HG02884 (cell line): ENCODE results near the gene FMN1.

Source experiments
- ATAC-seq: cut with Tn5 transposase; IDR thresholded peaks from one replicate; pipeline ENCODE4 v1.9.1; 2021; ENCODE audit warnings: mild to moderate bottlenecking, moderate library complexity; ENCODE audit not compliant: unreplicated experiment

The FMN1 gene

GRCh38 chr15:33027306-33028035 lies 167.0 kb downstream of the FMN1 start:
- no peak for ATAC-seq

GRCh38 chr15:33026614-33027013 lies 167.9 kb downstream of the FMN1 start:
- no peak for ATAC-seq

GRCh38 chr15:33022629-33023028 lies 171.9 kb downstream of the FMN1 start:
- no peak for ATAC-seq

DNA sequence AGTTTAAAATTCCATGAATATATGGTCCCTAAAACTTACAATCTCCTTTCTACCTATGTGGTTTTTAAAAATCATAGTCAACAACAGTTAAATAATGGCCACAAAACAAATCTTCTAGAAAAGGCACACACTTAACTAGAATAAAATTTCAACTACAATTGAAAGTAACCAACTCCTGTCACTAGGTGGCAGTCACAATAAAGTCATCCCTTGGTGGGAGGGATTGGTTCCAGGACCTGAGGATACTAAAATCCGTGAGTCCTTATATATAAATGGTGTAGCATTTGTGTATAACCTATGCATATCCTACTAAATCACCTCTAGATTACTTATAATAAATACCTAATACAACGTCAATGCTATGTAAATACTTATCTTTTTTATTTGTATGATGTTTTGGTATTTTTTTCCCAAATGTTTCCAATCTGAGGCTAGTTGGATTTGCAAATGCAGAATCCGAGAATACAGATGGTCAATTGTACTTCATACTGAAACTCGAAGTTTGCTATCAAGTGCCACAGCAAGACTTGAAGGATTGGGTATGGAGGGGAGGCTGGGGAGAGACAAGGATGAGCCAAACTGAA lies 172.6 kb downstream of the FMN1 start:
- no peak for ATAC-seq

- ATAC-seq: no peak
Observed at GRCh38 chr15:33019354-33019981, 175.0 kb downstream of the FMN1 start.

- ATAC-seq: no peak
Observed at GRCh38 chr15:33016405-33017024, 178.0 kb downstream of the FMN1 start.

- no peak for ATAC-seq
Observed at GRCh38 chr15:33014586-33014985, 179.9 kb downstream of the FMN1 start.

- no peak for ATAC-seq
Observed at GRCh38 chr15:33013827-33014445, 180.6 kb downstream of the FMN1 start.

- no peak for ATAC-seq
Observed at GRCh38 chr15:33011976-33012375, 182.5 kb downstream of the FMN1 start.

DNA sequence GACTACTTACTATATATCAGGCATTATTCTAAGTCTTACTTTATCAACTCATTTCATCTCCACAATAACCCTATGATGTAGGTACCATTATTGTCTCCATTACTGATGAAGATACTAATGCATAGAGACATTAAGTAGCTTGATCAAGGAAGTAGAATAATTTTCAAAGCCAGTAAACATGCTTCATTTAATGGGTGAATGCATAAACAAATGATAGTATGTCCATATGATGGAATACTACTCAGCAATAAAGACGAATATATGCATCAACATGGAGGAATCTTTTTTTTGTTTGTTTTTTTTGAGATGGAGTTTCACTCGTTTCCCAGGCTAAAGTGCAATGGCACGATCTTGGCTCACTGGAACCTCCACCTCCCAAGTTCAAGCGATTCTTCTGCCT lies 184.9 kb downstream of the FMN1 start:
- ATAC-seq: no peak

GRCh38 chr15:33009026-33009425 lies 185.5 kb downstream of the FMN1 start:
- no peak for ATAC-seq

- ATAC-seq: no peak
Observed at GRCh38 chr15:33008284-33008995, 186.1 kb downstream of the FMN1 start.

- ATAC-seq: no peak
Observed at GRCh38 chr15:33007303-33007855, 187.1 kb downstream of the FMN1 start.

DNA sequence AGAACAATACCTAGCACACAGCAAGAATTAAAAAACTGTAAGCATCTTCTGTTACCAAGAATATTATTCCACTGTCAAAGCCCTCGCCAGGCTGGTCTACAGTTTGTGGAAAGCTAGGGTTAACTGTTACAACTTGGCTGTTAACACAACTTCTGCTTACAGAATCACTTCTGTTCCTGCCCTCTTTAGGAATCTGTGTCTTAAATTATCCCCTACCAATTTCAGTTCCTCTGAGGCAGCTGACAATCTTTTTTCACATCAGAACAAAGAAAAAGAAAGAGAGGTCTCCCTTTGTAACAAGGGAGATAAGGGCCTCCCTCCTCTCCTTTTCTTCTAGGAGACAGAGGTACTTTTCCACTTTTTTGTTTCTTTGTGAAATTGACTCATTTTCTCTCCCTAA lies 188.9 kb downstream of the FMN1 start:
- no peak for ATAC-seq

- ATAC-seq: no peak
Observed at GRCh38 chr15:33001926-33002325, 192.6 kb downstream of the FMN1 start.

- ATAC-seq: no peak
Observed at GRCh38 chr15:32998979-32999672, 195.4 kb downstream of the FMN1 start.

DNA sequence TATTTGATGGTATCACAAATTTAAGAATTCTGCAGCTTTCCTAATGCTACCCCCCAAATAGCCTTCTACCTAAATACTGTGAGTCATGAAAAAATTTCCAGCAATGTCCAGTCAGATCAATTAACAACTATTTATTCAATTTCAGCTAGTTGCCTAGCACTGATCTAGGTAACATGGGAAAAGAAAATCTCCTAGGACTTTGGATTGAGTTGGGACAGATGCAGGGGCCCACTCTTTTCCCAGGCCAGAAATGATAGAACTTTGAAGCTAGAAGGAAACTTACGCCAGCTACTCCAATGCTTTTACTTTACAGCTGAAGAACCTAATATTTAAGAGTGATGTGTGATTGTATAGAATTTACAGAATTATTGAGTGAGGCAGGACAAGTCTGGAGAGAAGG lies 196.3 kb downstream of the FMN1 start:
- ATAC-seq: no peak

DNA sequence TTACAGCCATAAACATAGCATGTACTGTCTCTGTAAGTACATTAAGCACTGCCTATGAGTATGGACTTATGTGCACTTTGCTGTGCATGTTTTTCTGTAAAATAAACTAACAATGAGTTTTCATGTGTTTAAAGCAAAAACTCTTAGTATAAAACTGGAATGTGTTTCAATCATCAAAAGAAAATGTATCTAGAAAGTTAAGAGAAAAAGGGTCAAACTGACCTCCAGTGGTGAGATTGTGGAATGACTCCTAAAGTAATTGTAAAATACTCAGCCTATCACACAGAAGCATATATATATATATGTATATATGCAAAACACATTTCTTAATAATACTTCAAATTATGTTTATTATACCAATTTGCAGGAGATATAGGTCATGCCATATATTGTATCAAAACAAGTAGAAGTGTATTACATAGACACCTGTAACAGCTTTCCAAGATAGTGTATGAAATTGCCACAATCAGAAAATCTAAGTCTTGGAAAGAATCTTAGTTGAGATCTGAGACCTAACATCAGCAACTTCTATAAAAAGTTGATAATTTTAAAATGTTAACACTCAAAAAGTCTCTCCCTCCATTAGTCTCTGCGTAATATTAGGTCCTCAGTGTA lies 199.6 kb downstream of the FMN1 start:
- no peak for ATAC-seq

DNA sequence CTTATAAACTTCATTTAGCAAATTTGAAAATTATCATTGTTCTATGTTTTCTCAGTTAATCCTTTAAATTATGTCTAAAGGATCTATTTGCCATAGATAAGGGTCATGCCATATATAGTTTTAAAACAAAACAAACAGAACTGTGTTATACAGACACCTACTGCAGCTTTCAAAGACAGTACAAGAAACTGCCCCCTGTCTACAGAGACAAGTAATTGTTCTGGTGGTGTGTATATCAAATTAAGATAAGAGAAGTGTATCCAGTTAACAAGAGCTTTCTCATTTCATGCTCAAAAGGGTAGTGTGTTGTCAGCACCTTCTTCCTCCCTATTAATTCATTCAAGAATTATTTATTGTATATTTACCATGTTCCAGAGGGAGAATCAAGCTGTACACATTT lies 201.2 kb downstream of the FMN1 start:
- ATAC-seq: no peak
